PC-9 (cell line): ENCODE data around the gene INPP5A.

Experiments used
- EZH2 ChIP-seq: fragments of 200-600 bp; sonication (generic); IDR thresholded peaks from 2 replicates; pipeline ENCODE4 v1.8.0; 2017; ENCODE audit warnings: antibody characterized with exemption, low read depth
- TF ChIP-seq, protein P1 (sequence below): fragments of 200-600 bp; sonication (generic); conservative IDR thresholded peaks from 2 replicates; pipeline ENCODE4 v1.6.1; 2017; ENCODE audit warnings: mixed run types, antibody characterized with exemption, mild to moderate bottlenecking, moderate library complexity

DNA sequence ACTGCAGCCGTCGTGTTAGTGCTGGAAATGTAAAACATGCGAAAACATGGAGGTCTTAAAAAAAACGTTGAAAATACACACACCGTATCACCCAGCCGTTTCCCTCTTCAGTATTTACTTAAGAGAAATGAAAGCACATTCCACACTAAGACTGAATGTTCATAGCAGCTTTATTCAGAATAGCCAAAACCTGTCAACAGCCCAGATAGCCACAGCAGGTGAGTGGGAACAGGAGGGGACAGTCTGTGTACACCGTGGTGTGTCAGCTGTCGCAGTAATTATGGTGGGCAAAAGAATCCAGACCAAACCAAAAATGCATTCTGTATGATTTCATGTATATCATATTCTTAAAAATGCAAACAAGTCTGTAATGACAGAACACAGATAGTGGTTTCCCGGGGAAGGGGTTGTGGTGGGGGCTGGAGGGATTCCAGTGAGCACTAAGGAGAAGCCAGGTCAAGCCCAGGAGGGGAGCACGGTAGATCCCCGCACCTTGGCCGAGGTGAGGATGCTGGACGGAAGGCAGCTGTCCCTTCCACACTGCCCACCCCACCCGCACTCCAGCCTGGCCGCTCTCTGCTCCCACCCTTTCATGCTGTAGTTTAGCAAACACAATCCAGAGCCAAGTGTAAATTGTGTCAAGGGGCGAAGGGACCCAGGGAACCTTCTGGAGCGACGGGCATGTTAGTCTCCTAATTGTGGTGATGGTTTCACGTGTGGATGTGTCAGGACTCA is 124.8 kb downstream of the INPP5A start:
- TF ChIP-seq, protein P1, sequence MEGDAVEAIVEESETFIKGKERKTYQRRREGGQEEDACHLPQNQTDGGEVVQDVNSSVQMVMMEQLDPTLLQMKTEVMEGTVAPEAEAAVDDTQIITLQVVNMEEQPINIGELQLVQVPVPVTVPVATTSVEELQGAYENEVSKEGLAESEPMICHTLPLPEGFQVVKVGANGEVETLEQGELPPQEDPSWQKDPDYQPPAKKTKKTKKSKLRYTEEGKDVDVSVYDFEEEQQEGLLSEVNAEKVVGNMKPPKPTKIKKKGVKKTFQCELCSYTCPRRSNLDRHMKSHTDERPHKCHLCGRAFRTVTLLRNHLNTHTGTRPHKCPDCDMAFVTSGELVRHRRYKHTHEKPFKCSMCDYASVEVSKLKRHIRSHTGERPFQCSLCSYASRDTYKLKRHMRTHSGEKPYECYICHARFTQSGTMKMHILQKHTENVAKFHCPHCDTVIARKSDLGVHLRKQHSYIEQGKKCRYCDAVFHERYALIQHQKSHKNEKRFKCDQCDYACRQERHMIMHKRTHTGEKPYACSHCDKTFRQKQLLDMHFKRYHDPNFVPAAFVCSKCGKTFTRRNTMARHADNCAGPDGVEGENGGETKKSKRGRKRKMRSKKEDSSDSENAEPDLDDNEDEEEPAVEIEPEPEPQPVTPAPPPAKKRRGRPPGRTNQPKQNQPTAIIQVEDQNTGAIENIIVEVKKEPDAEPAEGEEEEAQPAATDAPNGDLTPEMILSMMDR = no peak
- no peak for TF ChIP-seq EZH2
